Germinal center (tissue), 1 donor: ENCODE results near the gene GLP2R.
"Not testable (repeated sequence)": the region's sequence is repeated elsewhere in the genome, so short reads cannot be mapped to it uniquely, and the experiment has no call there.

ENCODE experiments used
- DNase-seq: peaks from one replicate; pipeline ENCODE4 v3.0.0; 2012; ENCODE audit warnings: mixed read lengths, low spot score

Gene GLP2R

DNA sequence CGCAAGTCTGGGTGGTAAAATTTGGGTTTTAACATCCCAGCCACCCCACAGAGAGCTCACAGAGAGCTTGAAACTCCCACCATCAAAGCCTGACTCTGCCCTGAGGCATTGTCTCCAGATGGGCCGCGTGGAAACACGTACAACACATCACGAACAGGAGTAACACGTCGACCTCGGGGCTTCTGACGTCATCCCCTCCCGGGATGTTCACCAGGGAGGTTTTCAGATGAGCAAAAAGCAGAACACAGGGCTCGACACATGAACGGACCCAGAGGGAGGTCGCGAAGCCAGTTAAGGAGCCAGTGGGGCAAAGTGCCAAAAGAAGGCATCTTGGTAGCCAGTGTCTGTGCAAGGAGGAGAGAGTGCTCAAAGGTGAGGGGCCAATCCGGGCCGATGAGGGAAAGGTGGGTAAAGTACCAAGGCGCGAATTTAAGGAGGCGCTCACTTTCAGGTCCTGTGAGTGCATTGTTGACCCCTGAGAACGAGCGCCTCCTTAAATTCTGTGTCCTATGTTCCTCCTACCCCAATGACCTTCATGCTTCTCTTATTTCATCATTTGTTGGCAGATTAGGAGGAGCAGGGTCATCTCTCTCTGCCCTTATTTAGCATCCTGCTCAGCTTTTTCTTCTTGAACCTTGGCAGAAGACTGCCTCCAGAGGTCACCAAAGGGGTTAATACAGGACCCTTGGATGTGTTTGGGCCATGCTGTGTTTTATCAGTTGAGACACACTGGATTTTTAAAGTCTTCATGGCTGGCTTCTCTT lies 73.7 kb downstream of the GLP2R start:
- DNase-seq: no peak

DNA sequence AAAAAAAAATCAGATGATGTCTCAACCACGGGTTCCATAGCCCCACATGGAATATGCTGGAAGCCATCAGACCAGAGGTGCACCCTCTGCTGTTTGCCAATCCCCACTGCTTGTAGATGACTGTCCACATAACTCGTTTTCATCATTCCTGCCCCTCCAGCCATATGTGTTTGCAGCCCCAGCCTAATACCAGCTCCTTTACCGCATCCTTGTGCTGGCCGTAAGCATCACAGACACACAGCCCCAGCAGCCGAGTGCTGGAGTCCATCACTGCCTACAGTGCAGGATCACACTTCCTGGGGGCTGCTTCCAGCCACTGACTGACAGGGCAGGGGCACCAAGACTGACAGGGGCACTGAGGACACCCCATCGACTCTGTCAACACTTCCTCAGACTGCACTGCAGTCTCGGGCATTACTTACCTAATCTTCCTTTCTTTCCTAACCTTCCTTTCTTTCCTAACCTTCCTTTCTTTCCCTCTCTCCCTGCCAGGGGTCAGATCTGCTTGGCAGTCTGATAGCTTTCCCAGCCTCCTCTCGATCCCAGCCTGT lies 74.4 kb downstream of the GLP2R start:
- no peak for DNase-seq

DNA sequence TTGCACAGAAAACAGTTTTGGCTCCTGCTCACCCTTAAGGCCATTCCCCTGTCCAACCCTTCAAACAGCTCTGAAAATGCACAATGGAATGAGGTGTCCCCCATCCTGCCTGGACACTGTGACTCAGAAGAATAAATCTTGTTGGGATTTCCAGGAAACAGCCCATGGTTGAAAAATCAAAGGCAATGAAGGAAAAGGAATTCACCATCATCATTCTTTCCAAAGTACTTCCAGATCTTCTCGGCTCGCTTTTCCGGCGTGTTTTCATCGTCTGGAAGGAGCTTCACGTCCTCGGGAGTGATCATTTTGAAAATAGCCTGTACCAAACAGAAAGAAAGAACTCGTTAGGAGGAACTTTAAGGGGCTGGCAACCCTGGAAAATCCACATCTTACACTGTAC lies 75.1 kb downstream of the GLP2R start:
- DNase-seq: no peak

DNA sequence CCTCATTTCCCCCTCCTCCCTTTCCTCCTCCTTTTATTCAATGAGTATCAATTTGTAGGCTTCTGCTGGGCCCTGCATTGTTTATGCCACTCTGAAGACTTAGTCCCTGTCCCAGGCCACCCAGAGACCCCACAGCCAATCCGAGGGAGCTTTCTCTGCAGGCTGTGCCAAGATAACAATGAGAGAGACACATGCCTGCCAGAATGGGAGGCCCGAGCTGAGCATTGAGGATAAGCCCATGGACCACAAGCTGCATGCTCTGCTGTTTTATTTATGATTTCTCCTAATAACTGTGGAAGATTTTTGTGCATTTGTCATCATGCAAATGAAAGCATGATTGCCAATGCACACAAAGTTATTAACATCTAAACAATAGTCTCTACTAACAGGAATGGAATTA lies 76.4 kb downstream of the GLP2R start:
- DNase-seq: no peak

DNA sequence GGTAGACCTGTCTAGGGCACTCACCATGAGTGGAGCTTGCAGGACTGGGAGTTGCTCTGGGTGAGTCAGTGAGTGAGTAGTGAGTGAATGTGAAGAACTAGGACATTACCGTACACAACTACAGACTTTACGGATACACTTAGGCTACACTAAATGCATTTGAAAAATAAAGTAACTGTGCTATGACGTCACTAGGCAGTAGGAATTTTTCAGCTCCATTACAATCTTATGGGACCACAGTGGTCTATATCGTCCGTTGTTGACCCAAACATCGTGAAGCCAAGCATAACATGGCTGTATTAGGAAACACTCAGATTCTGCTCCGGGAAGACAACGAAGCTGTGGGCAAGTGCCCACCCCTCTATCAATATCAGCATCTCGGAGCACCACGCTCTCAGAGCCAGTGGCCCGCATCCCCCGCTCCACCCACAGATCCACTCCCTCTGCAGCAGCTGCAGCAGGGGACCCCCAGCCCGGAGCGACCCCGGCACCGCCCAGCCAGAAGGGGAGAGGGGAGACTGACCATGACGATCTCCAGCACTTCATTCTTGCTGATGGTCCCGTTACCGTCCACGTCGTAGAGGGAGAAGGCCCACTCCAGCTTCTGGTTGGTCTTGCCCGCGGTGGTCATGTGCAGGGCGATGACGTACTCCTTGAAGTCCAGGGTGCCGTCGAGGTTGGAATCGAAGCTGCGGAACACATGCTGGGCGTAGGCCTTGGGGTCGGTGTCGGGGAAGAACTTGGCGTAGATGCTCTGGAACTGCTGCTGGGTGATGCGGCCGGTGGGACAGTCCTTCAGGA lies 78.8 kb downstream of the GLP2R start:
- DNase-seq: no peak

DNA sequence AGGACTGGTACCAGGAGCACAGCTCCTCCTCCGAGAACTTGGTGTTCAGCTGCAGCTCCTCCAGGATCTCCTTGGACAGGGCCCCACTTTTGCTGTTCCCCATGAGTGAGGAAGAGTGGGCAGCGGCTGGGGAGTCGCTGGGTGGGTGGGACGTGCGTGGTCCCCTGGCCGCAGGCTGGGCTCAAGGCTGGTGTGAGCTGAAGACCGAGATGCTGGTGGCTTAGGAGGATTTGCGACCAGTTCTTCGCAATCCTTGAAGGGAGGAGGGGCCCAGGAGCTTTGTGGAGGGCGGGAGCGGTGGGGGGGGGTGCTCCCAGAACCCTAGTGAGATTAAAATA lies 79.3 kb downstream of the GLP2R start, which contains the start of gene RCVRN:
Gene RCVRN (minus strand): TSS at position 194 of the 338 bp plus-strand sequence. CDS start 91 bp downstream, at position 103.
- no peak for DNase-seq

DNA sequence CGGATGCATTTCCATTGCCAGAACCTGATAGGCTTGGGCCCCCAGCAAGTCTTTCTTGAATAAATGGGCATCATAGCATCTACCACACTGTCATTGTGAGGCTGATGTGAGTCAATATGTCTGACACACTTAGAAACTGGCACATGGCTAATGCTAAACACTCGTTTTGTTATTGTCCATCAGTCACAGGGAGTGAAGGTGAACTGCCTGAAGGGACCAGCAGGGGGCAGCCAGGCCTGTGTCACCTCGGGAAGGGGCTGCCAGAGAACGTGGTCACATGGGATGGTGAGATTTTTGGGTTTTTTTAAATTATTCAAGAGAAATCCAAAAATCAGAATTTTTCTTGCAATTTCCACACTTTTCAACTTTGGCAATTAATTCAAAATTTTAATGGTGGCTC lies 80.2 kb downstream of the GLP2R start:
- DNase-seq: peak; percentile 62

DNA sequence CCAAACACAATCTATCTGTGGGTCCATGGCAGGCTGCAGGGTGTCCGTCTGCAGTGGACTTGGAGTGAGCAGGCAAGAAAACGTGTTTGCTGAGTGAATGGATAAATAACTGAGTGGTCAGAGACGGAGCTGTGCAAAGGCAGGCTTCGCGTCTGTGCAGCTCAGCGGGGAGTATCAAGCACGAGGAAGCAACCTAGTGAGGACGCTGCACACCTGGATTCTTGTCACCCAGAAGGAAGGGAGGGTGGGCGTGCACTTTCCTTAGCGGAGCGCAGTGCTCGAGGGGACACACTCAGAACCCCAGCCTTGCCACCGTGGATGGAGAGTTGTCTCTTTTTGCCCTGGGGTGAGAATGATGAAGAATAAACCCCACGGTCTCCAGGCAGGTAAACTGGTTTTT lies 80.9 kb downstream of the GLP2R start:
- no peak for DNase-seq

DNA sequence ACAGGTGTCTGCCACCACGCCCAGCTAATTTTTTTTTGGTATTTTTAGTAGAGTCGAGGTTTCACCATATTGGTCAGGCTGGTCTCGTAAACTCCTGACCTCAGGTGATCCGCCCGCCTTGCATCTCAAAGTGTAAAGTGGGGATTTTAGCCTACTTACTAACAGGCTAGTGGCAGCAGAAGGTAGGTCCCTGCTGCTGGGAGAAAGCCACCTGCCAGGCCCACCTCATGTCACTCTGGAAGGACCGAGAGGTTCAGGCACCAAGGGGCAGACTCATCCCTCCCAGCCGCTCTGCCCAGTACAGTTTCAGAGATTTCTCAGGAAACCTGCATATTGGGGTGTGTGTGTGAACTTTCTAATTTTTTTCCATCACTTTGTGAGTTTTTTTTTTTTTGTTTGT lies 81.4 kb downstream of the GLP2R start:
- no peak for DNase-seq

DNA sequence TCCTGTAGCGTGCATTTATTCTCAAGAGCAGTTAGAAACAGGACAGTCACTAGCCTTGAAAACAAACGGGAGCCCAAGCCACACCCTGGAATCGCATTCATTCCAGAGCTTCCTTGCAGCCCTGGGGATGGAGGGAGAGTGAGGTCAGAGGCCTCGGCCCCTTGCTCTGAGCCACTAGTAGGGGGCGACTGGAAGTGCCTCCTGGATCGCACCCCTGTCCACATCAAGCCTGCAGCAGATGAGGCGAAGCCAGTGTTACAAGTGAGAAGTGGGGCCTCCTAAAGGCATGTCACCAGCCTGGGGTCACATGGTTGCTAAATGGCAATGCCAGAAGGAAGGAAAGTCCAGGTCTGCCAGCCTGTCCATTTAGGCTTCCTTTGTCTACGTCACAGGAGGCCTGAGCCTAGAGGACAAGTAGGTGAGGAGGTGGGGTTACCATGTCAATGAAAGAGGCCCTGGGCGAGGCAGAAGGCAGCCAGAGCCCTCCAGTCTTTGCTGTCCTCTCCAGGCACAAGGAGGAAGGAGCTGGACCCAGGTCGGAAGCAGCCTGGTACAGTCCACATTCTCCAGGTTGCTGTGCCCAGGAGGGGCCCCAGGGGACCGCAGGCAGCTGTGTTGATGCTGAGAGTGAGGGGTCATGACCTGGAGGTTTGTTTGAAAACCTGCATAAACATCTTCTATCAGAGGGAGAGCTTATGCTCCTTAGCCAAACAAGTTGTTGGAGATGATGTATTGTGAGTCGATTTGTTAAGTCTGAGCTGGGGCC lies 82.3 kb downstream of the GLP2R start:
- DNase-seq: no peak

DNA sequence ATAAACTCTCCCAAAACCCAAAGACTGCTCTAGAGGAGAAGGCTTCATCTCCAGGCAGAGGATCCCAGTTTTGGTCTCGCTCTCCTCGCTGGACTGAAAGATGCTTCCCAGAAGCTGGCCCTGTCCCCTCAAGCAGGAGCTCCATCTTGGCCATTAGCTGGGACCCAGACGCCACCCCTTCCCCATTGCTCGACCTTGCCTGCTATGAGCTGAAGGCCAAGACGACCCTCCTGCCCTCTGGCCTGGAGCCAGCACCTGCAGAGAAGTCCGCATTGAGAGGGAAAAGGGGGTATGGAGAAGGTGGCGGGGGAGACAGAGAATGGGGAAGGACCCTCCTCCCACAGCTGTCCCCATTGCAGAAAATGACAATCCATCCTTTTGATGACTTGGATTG lies 82.9 kb downstream of the GLP2R start:
- DNase-seq: no peak

DNA sequence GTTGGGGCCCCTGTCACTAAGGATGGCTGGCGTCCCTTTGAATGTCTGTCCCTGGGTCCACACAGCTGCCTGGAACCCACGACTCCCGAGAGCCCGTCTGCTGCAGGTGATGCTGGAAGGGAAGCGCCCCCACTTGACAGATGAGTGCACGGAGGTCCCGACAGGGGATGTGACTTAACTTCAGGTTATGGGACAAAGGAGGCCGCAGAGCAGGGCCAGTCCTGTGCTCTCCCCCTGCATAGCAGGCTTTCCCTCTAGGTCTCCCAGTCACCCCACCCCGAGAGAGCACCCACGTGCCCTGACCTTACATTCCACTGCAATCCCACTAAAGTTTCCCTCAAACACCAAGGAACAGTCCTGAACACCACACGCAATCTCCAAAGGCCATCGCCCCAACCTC lies 85.4 kb downstream of the GLP2R start:
- no peak for DNase-seq

DNA sequence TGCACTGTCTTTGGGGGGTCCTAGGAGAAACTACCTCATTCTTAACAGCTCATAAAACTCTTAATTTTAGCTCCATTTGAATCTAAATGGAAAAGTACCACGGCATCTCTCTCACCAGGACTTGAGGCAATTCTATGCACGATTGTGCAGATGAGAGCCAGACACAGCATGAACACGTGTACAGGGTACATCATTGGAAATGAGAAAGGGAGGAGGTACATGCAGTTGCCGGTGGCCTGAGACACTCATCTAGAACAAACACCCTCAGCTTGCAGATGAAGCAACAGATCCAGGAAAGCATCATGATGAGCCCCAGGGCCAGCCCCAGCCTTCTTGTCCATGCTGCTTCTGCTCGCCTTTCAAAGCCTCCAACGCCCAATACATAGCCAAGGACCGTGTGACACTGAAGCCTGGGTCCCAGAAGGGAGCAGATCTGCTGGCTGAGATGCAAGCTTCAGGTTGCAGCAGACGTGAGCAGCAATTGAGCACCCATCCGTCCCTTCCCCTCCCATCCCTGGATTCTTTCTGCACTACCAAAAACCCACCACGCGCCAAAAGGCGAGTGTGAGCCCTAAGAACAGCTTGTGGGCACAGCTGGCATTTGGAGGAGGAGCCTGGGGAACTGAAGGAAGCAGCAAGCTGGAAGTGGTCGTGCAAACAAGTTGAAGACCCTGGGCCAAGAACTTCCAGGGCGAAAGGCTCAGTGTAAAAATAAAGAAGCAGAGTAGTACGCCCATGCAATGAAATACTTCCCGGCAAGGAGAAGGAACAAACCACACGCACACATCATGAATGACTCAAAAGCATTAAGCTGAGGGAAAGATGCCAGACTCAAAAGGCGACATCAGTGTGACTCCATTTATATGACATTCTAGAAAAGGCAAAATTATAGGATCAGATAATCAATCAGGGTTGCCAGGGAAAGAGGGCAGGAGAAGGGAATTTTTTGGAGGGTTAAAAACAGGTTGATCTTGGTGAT lies 86.7 kb downstream of the GLP2R start:
- no peak for DNase-seq

DNA sequence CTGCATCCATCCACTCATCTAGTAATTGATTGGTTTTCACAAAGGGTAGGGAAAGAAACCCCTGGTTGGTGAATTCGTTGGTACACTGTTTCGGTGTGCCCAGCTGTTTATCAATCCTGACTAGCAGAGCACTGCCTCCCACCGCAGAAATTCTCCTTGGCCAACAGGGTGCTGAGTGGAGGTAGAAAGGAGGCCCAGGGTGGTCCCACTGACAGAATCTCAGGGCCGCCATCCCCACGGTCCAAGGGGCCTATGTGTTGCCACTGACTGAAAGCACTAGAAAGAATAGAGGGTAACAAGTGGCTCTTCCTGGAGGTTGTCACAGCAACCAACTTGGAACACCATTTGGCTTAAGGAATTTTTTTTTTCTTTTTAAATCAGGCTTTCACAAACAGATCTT lies 87.8 kb downstream of the GLP2R start:
- DNase-seq: no peak

DNA sequence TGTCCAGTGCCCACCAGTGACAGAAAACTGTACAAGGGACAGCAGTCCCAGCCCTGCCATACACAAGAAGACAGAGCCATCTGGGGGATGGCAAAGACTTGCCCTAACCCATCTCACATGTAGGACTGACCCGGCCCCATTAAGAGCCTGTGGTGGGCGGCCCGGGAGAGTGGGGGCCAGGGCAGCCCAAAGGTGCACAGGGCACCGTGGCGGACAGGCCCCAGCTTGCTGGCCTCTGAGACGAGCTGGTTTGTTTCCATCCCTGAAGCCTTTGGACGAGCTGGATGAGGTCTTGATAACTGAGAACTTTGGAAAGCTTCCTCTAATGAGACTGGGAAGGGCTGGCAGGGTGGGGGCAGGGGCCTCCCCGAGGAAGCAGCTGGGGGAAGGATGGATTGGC lies 90.4 kb downstream of the GLP2R start:
- DNase-seq: no peak

DNA sequence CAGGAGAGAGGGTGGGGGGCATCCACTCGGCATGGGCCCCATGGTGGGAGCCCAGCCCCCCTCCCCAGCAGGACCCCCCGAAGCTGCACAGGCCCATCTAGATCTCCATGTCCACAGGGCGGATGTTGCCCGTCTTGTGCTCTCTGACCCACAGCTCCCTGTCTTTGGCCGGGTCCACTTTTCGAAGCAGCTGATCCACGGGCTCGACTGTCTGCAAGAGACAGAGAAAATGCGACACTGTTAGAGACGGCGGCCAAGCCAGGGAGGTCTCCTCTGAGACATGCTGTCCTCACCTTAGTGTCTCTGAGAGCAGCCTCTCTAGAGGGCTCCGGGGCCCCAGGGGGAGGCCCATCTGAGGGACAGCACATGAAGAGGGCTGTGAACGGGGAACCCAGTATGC lies 91.4 kb downstream of the GLP2R start:
- DNase-seq: no peak

DNA sequence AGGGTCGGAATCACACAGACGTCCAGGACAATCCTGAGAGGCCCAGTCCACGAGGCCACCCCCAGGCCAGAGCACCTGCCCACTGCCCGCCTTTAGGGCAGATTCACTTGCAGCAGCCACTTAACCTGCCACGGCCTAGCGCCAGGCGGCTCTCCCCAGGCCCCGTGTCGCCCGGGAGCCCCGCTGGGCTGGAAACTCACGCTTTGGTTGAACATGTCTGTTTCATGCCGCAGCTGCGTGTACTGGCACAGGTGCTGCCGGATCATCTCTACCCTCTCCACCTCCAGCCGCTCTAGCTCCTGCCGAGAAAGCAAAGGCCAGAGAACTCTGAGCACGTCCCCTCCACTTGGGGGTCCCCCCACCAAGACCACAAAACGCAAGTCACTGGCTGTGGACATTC lies 92.1 kb downstream of the GLP2R start:
- DNase-seq: no peak

DNA sequence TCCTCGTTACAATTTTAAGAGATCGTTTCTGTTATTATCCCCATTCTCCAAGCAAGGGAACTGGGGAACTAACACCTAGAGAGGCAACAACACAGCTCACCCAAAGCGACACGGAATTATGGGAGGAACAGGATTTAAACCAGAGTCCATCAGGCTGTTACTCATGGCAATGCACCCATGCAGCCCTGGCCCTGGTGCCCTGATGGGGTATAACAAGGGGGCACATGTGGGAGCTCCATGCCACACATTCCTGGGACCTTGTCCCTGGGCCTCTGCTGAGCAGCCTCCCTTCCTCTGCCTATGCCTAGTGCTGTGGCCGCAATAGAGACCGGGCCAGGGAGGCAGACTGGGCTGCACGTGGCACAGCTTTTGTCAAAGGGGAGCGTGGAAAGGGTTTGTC lies 92.6 kb downstream of the GLP2R start:
- DNase-seq: no peak

DNA sequence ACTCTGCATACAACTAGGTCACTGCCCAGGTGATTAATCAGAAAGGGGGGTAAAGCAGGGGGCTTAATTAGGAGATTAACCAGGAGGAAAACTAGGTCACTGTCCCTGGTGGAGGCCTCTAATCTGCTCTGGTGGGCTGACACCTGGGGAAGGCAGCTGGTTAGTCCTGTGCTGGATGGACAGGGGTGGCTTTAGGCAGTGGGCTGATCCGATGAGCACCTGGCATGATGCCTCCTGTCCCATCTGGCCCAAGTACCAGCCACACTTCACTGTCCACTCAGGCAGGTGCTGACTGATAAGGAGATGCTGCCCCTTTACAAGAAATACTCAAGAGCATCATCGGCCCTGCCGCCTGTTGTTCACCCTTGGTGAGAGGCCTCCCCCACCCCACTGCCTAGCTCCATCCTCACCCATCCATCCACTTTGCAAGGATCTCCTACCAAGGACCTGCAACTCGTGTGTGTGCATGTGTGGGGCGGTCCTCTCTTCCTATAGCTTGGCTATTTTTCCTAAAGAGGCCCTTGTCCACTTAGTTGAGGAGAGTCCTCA lies 93.2 kb downstream of the GLP2R start:
- DNase-seq: no peak

DNA sequence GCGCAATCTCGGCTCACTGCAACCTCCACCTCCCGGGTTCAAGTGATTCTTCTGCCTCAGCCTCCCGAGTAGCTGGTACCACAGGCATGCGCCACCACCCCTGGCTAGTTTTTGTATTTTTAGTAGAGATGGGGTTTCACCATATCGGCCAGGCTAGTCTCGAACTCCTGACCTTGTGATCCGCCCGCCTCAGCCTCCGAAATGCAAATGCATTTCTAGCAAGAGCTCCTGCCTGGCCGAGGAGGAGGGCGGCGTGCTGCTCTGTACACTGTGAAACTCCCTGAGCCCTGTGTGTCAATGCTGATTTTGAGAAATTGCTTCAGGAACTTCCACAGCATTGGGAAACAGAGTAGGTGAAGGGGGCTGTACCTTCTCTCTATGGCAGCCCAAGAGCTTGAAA lies 95.5 kb downstream of the GLP2R start:
- not testable (repeated sequence) for DNase-seq
